Right kidney (tissue), 1 donor: ENCODE data around the gene ADGRL3.
A peak's percentile ranks its signal among the peaks of the same experiment; 100 is the strongest.
"Not testable (repeated sequence)": the region's sequence is repeated elsewhere in the genome, so short reads cannot be mapped to it uniquely, and the experiment has no call there.

Source experiments
- DNase-seq: peaks from one replicate; pipeline ENCODE4 v3.0.0-alpha.2; 2016

Gene ADGRL3

DNA sequence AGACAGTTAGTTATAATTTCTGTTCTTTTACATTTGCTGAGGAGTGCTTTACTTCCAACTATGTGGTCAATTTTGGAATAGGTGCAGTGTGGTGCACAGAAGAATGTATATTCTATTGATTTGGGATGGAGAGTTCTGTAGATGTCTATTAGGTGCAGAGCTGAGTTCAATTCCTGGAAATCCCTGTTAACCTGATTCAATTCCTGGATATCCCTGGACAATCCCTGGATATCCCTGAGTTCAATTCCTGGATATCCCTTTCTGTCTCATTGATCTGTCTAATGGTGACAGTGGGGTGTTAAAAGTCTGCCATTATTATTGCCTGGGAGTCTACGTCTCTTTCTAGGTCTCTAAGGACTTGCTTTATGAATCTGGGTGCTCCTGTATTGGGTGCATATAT lies 557.9 kb downstream of the ADGRL3 start:
- DNase-seq = not testable (repeated sequence)

DNA sequence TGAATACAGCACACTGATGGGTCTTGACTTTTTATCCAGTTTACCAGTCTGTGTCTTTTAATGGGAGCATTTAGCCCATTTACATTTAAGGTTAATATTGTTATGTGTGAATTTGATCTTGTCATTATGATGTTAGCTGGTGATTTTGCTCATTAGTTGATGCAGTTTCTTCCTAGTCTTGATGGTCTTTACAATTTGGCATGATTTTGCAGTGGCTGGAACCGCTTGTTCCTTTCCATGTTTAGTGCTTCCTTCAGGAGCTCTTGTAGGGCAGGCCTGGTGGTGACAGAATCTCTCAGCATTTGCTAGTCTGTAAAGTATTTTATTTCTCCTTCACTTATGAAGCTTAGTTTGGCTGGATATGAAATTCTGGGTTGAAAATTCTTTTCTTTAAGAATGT lies 558.5 kb downstream of the ADGRL3 start:
- not testable (repeated sequence) for DNase-seq

DNA sequence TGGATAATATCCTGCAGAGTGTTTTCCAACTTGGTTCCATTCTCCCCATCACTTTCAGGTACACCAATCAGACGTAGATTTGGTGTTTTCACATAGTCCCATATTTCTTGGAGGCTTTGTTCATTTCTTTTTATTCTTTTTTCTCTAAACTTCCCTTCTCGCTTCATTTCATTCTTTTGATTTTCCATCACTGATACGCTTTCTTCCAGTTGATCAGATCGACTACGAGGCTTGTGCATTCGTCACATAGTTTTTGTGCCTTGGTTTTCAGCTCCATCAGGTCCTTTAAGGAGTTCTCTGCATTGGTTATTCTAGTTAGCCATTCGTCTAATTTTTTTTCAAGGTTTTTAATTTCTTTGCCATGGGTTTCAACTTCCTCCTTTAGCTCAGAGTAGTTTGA lies 559.1 kb downstream of the ADGRL3 start:
- not testable (repeated sequence) for DNase-seq

DNA sequence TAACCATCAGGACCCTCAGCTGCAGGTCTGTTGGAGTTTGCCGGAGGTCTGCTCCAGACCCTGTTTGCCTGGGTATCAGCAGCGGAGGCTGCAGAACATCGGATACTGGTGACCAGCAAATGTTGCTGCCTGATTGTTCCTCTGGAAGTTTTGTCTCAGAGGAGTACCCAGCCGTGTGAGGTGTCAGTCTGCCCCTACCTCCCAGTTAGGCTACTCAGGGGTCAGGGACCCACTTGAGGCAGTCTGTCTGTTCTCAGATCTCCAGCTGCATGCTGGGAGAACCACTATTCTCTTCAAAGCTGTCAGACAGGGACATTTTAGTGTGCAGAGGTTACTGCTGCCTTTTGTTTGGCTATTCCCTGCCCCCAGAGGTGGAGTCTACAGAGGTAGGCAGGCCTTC lies 559.8 kb downstream of the ADGRL3 start:
- not testable (repeated sequence) for DNase-seq

DNA sequence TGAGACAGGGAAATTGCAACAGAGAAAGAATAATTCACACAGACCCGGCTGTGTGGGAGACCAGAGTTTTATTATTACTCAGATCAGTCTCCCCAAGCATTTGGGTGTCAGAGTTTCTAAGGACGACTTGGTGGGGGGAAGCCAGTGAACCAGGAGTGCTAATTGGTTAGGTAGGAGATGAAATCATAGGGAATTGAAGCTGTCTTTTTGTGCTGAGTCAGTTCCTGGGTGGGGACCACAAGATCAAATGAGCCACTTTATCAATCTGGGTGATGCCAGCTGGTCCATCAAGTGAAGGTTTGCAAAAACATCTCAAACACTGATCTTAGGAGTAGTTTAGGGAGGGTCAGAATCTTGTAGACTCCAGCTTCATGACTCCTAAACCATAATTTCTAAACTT lies 560.7 kb downstream of the ADGRL3 start:
- DNase-seq = no peak

DNA sequence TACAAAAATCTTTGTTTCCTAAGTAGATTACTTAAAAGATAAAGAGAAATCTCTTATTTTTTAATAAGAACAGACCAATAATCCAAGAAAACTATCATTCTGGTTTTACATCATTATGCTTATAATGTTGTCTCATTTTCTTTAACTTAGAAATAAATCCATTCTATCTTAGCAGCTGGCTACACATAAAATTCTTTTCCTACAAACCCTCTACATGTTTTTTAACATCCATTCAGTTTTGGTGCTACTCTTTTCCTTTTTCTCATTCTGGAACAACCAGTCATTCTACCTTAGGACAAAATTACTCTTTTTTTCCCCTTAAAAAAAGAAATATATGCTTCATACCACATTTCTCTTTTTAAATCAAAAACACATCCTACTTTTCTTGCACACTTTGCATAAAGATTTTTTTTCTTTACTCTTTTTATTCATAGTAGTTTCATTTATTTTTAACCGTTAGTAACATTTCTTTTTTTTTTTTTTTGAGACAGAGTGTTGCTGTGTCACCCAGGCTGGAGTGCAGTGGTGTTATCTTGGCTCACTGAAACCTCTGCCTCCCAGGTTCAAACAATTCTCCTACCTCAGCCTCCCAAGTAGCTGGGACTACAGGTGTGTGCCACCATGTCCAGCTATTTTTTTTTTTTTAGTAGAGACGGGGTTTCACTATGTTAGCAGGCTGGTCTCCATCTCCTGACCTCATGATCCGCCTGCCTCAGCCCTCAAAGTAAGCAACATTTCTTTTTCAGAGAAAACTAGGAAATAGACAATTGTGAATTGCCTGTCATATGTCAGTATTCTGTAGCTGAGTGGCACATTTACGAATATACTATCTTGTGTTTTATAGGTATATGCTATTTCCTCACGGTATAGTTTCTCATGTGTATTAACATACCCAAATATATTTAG lies 562.8 kb downstream of the ADGRL3 start:
- DNase-seq = no peak

DNA sequence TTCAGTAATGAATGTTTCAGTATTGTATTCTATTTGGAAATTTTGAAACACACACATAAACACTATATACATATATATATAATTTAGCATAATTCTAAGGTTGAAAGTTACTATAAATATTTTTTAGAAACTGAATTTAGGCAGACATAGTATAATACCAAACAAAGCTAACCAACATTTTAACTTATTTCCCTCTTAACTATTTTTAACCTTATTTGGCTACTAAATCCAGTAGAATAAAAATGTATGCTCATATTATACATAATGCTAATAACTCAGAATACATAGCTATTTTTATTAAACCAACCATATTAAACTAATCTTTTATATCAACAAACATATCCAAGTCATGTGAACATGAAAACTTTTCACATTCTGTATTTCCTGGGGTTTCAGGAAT lies 563.6 kb downstream of the ADGRL3 start:
- DNase-seq = no peak

DNA sequence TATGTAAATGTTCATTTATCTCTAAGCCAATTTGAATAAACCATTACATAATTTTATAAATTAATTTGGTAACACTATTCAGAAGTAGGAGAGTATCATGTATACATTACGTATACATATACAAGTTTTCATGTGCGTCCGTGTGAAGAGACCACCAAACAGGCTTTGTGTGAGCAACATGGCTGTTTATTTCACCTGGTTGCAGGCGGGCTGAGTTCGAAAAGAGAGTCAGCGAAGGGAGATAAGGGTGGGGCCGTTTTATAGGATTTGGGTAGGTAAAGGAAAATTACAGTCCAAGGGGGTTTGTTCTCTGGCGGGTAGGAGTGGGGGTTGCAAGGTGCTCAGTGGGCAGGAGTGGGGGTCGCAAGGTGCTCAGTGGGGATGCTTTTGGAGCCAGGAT lies 564.0 kb downstream of the ADGRL3 start:
- DNase-seq = not testable (repeated sequence)

DNA sequence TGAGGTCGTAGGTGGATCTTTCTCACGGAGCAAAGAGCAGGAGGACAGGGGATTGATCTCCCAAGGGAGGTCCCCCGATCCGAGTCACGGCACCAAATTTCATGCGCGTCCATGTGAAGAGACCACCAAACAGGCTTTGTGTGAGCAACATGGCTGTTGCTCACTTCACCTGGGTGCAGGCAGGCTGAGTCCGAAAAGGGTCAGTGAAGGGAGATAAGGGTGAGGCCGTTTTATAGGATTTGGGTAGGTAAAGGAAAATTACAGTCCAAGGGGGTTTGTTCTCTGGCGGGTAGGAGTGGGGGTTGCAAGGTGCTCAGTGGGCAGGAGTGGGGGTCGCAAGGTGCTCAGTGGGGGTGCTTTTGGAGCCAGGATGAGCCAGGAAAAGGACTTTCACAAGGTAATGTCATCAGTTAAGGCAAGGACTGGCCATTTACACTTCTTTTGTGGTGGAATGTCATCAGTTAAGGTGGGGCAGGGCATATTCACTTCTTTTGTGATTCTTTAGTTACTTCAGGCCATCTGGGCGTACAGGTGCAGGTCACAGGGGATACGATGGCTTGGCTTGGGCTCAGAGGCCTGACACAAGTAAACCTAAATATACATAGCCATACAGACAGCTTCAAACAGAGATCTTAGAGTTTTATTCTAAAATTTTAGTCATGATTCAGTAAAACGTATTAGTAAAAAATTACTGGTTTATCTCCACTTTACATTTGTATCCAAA lies 569.5 kb downstream of the ADGRL3 start:
- not testable (repeated sequence) for DNase-seq

DNA sequence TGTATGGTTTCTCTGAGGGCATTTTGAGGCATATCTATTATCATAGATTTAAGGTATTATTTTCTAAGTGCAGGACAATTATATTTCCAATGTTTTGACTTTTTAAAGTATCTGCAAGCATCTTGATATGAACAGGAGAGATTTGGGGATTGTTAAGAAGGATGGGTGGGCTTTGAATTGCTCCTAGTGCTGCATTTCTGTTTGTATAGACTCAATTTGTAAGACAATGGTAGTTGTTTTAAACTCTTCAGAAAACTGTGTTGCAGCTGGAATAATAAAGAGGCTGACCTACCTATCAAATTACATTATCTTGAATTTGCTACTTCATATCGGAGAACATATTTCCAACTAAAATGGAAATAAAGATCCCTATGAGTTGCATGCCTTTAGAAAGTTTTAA lies 570.3 kb downstream of the ADGRL3 start:
- DNase-seq = no peak

DNA sequence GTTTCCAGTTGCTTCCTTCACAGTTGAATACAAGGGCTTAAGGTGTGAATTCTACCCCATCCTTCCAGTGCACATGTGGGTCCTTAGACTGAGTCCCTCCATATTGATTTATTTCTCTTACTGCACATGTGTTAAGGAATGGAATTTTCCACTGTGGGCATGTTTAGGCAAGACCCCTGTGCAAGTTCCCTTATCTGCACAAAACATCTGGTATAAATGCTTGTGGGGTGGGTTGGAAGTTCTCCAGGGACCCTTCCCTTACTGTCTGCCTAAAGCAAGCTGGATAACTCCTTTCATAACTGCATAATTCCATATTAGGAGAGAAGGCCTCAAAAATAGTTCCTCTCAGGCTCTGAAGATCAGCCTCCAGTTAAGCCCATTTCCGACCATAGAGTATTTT lies 570.9 kb downstream of the ADGRL3 start:
- no peak for DNase-seq

DNA sequence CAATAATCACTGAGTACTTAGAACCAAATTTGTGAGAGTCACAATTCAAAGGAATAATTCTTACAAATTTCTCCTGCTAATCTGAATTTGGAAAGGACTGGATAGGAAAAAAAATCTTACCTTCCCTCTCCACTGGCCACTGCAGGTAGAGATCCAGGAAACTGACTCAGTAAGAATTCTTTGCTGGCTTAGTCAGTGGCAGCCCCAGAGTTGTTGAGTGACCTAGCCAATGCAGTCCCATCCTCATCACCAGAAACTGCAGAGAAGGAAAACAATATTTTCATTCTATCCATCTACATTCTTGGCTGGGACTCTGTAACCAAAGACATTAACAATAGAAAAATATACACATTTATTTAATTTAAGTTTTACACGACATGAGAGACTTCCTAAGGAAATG lies 572.0 kb downstream of the ADGRL3 start:
- DNase-seq = no peak

DNA sequence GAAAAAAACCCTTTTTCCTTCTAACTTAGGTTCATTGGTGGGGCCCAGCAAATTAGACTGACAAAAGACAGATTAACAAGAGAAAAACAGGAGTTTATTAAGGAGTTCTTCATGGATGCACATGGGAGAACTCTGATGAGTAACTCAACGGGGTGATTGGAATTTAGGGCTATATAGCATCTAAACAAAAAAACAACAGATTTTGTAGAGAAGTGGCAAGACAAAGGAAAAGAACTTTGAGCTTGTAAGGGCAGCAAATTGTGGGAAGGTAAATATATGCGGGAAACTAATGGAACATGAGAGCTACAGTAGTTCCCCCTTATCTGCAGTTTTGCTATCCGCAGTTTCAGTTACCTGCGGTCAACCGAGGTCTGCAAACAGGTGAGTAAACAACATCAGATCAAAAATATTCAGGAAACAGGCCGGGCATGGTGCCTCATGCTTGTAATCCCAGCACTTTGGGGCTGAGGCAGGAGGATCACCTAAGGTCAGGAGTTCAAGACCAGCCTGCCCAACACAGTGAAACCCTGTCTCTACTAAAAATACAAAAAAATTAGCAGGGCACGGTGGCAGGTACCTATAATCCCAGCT lies 573.6 kb downstream of the ADGRL3 start:
- DNase-seq = no peak

DNA sequence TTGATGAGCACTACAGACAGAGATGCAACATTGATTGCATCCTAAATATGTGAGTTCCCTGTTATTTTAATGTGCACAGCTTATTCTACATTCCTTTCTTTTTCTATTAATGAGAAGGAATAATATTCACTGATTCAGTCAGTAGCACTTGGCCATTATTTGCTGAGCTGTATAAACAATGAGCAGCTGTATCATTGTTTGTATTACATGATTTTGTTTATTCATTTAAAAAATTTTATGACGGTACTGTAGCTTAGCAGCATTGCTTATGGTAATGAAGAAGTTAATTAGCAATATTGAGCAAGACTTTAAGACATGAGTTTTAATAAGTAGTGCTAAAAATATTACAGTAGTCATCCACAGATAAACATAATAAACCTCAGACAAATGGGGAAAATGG lies 582.0 kb downstream of the ADGRL3 start:
- DNase-seq = no peak

DNA sequence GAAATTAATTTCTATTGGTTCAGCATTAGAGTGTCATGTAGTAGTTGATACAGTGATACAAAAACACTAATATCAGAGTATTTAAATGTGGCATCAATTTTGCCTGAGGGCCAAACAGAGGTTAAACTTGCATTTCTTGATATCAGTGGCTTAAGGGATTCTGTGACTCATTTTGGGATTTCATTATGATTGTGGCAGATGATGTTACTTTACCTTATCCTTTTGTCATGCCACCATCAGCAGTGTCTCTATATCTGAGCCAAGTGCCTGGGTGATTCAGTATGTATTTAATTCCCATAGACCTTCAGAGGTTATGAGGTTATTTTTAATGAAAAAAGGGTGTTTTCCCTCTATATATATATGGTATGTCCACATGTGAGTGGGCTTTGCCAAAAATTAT lies 582.9 kb downstream of the ADGRL3 start:
- DNase-seq = no peak

DNA sequence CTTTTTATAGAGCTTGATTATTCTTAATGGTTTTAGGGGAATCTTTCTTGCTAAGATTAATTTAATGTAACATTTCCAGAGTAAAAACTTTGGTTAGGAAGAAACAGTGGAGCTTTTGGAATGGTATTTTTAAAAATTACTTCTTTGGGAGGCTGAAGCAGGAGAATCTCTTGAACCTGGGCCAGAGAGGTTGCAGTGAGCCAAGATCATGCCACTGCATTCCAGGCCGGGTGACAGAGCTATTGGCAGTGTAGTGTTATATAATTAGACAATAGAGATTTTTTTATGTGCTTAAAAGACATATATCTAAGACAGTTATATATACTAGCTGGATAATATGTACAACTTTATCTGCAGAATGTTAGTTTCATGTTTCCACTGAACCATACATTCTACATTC lies 585.6 kb downstream of the ADGRL3 start:
- no peak for DNase-seq

DNA sequence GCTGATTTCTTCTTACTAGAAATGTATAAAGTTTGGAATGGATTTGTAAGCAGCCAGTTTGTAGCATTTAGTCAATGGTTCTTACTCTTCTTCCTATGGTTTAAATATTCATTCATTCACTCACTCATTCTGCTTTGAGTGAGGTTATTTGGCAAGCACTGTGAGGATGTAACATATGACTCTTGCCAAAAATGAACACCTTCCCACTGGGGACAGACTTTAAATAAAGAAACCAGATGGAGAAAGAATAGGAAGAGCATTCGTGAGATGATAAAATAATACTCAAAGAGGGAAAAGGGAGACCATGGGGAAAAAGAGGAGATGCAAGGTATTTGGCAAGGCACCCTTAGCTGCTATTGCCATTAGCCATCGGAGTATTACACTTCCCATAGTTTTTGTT lies 586.1 kb downstream of the ADGRL3 start:
- no peak for DNase-seq

DNA sequence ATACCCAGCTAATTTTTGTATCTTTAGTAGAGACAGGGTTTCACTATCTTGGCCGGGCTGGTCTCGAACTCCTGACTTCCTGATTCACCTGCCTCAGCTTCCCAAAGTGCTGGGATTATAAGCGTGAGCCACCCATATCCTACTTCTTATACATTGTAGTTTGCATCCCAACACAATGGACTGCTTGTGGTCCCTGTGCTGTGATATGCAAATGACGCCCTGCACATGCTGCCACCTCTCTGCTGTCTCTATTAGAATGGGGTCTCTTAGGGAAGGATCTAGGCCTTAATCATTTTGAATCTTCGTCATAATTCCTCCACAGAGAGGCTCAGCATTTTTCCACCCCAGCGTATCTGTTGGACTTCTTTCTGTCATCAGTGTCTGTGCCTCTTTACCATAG lies 595.9 kb downstream of the ADGRL3 start:
- DNase-seq = no peak

DNA sequence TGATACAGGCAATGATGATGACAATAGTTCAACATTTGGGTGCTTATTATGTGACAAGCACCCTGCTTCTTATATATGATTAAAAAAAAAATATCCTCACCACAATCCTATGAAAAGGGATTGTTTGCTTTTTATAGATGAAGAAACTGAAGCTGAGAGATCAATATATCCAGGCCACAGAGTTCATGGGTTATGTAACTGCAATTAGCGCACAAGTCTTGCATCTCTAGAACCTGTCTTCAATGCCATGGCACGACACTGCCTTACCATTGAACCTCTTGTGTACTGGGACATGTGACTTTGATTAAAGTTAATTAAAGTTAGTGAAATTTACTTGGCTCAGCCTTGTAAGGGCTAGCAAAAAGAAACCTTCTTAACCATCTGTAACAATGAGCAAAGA lies 599.7 kb downstream of the ADGRL3 start:
- DNase-seq = no peak

DNA sequence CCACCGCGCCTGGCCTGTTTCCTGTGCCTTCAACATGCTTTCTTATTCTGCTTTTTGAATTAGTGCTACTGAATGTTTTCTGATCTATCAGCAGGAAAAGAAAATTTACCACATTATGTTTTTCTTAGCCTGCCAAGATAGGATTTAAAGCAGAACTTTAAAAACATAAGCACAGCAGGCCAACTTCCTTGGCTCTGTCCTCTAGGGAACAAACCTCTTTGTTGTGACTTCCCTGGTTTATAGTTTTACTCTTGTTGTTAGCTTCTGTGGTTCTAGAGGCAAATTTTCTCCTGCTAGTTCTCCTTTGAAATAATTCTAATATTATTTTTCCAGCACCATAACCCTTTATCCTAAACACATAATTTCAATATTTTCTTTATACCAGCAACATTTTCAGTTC lies 605.1 kb downstream of the ADGRL3 start:
- DNase-seq = no peak

DNA sequence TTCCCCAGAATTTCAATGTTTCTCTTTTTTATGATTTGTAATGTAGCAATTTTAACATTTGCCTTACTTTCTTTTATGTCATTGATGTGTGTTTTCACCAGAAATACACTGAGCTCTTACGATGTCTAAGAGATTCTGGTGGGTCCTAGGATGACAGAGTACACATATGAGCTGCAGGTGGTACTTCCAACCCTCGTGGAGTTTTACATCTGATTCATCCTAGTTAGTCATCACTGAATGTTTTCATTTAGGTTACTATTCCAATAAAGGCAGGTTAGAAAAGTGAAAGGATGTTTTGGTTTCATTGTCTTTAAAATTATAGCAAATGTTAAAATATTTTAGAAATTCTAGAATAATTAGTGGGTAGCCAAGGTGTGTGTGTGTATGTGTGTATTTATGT lies 605.9 kb downstream of the ADGRL3 start:
- DNase-seq = no peak

DNA sequence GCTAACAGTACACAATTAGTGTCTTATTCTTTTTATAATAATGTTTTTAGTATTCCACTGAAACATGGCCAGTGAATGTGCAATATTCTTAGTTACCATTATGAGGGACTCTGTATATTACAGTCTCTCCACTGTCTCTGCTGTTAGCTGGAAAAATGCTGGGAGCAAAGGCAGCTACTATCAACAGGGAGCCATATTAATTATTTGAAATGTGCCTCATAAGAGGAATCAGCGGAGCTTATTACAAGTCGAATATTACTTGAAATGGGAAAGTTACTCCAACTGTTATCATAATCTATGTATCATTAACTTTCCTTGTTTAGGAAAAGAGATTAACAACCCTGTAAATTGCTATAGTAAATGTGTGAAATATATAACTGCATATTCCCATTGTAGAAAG lies 612.0 kb downstream of the ADGRL3 start:
- DNase-seq = no peak

DNA sequence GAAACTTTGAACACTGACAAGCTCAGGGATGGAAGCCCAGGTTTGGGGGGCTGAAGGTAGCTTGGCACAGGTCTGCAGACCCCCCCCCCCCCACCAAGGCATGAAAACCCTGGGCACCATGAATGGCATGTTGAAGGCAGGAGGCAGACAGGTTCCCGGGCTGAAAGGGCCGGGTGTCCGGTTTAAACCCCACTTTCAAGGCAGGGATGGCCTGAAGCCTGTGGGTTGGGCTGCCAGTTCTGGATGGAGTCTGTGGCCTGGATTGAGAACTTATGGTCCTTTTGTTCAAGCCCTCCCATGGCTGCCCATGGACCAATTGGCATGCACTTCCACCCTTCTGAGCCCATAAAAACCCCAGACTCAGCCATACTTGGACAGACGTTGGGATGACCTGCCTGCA lies 616.9 kb downstream of the ADGRL3 start:
- peak; percentile 1 for DNase-seq

DNA sequence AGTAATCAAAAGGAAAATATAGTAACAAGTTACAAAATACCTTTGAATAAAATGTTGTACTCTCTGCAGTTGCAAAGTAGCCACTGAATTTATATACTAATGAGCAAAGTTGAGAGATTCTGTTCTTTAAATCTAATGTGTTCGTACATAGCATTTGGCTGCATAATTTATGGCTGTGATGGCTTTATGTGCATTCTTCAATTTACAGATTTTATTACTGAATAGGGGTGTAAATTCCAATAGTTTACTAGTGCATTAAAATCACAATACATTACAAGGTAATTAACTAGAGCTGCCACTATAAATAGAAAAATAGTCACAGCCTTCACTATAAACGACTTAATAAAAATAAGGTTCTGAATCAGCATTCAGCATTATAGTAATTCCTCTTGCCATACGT lies 620.0 kb downstream of the ADGRL3 start:
- DNase-seq = no peak
